Astrocyte (in vitro differentiated cells and primary cell): ENCODE data around the gene CCN5. TPM values are rescaled to one million over a fixed set of nuclear protein-coding genes. Genes with fewer than 3 reads are reported as not detected.

Source experiments
- DNase-seq: peaks from one replicate; pipeline ENCODE4 v3.0.0-alpha.2; 2010; ENCODE audit warnings: low read depth
- FAIRE-seq: peaks from 2 replicates; lab custom pipeline; 2011; peaks lifted over from hg19 to GRCh38; lab: Jason Lieb, UNC
- H2AFZ ChIP-seq: 2 replicates; pipeline ENCODE4 v1.6.0; 2012; ENCODE audit warnings: low read depth, low read length, inconsistent platforms
- H3K27ac ChIP-seq: 2 replicates; pipeline ENCODE4 v1.5.1; 2011; ENCODE audit warnings: low read depth, low read length, inconsistent platforms
- H3K27me3 ChIP-seq: 2 replicates; pipeline ENCODE4 v1.6.0; 2011; ENCODE audit warnings: low read length, inconsistent platforms; ENCODE audit not compliant: insufficient read depth
- H3K36me3 ChIP-seq: 2 replicates; pipeline ENCODE4 v1.5.1; 2011; ENCODE audit warnings: low read length, inconsistent platforms; ENCODE audit not compliant: insufficient read depth
- H3K4me1 ChIP-seq: 2 replicates; pipeline ENCODE4 v1.5.1; 2011; ENCODE audit warnings: low read length, inconsistent platforms; ENCODE audit not compliant: insufficient read depth
- H3K4me2 ChIP-seq: 2 replicates; pipeline ENCODE4 v1.6.0; 2012; ENCODE audit warnings: low read length, inconsistent platforms
- H3K4me3 ChIP-seq: 2 replicates; pipeline ENCODE4 v1.5.1; 2011; ENCODE audit warnings: low read depth, mild to moderate bottlenecking, low read length, inconsistent platforms; ENCODE audit not compliant: insufficient read depth
- H3K79me2 ChIP-seq: 2 replicates; pipeline ENCODE4 v1.6.0; 2012; ENCODE audit warnings: mild to moderate bottlenecking, low read length, inconsistent platforms; ENCODE audit not compliant: insufficient read depth
- H3K9ac ChIP-seq: 2 replicates; pipeline ENCODE4 v1.6.0; 2012; ENCODE audit warnings: mild to moderate bottlenecking, low read length, inconsistent platforms
- H3K9me3 ChIP-seq: 2 replicates; pipeline ENCODE4 v1.5.1; 2012; ENCODE audit warnings: low read depth, mild to moderate bottlenecking, low read length, inconsistent platforms; ENCODE audit not compliant: insufficient read depth
- H4K20me1 ChIP-seq: 2 replicates; pipeline ENCODE4 v1.6.0; 2012; ENCODE audit warnings: low read length, inconsistent platforms; ENCODE audit not compliant: insufficient read depth
- H3K27ac Mint-ChIP-seq: one replicate; pipeline ENCODE4 v1.8.0; 2021; ENCODE audit warnings: mild to moderate bottlenecking, mixed read lengths; ENCODE audit not compliant: unreplicated experiment
- H3K27me3 Mint-ChIP-seq: one replicate; pipeline ENCODE4 v1.8.0; 2021; ENCODE audit warnings: low read depth, mixed read lengths; ENCODE audit not compliant: unreplicated experiment
- H3K36me3 Mint-ChIP-seq: one replicate; pipeline ENCODE4 v1.8.0; 2021; ENCODE audit warnings: low read depth, mixed read lengths; ENCODE audit not compliant: unreplicated experiment
- H3K4me1 Mint-ChIP-seq: one replicate; pipeline ENCODE4 v1.8.0; 2021; ENCODE audit warnings: low read depth, mixed read lengths; ENCODE audit not compliant: unreplicated experiment
- H3K4me3 Mint-ChIP-seq: one replicate; pipeline ENCODE4 v1.8.0; 2021; ENCODE audit warnings: mild to moderate bottlenecking, moderate library complexity, mixed read lengths; ENCODE audit not compliant: unreplicated experiment
- H3K9me3 Mint-ChIP-seq: one replicate; pipeline ENCODE4 v1.8.0; 2021; ENCODE audit warnings: mild to moderate bottlenecking, mixed read lengths; ENCODE audit not compliant: unreplicated experiment
- EZH2 ChIP-seq: IDR thresholded peaks from 2 replicates; pipeline ENCODE4 v1.6.1; 2012; ENCODE audit warnings: mild to moderate bottlenecking, low read length, inconsistent platforms; ENCODE audit not compliant: insufficient read depth
- total RNA-seq: library from RNA; stranded (reverse); gene quantifications from 2 replicates; pipeline ENCODE4 v1.2.1, GENCODE V29; 2021
- TF ChIP-seq, protein P1 (sequence below): IDR thresholded peaks from 2 replicates; pipeline ENCODE4 v1.5.1; 2011; ENCODE audit warnings: low read depth, mild to moderate bottlenecking, inconsistent platforms, low read length, moderate library complexity; ENCODE audit not compliant: insufficient read depth

Gene CCN5
- total RNA-seq, 1 donor from 2014 or later: not detected

DNA sequence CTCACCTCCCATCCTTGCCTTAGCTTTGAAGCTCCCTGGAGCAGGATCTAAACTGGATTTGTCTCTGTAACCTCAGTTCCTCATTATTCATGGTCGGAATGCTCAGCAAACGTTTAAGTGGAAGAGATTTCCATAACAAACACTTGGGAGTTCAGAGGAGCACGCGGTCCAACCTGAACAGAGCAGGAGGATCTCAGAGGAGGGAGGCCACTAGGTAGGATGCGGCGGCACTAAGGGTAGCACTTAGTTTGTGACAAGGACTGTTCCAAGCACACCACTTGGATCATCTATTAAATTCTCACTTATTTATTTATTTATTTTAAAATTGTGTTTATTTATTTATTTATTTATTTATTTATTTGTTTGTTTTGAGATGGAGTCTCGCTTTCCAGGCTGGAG lies 13.3 kb upstream of the CCN5 start:
- TF ChIP-seq EZH2: no peak
- TF ChIP-seq, protein P1, sequence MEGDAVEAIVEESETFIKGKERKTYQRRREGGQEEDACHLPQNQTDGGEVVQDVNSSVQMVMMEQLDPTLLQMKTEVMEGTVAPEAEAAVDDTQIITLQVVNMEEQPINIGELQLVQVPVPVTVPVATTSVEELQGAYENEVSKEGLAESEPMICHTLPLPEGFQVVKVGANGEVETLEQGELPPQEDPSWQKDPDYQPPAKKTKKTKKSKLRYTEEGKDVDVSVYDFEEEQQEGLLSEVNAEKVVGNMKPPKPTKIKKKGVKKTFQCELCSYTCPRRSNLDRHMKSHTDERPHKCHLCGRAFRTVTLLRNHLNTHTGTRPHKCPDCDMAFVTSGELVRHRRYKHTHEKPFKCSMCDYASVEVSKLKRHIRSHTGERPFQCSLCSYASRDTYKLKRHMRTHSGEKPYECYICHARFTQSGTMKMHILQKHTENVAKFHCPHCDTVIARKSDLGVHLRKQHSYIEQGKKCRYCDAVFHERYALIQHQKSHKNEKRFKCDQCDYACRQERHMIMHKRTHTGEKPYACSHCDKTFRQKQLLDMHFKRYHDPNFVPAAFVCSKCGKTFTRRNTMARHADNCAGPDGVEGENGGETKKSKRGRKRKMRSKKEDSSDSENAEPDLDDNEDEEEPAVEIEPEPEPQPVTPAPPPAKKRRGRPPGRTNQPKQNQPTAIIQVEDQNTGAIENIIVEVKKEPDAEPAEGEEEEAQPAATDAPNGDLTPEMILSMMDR: no peak
- Histone ChIP-seq H3K27ac (no peak overlapping the region), H3K9me3 (no peaks in the 10 kb centered on the region), H3K9ac (no peak overlapping the region), H3K36me3 (no peaks in the 10 kb centered on the region), H3K27me3 (peaks cover 21% of the 10 kb centered on the region), H2AFZ (no peak overlapping the region), H3K4me2 (no peak overlapping the region), H4K20me1 (peaks cover 10% of the 10 kb centered on the region), H3K4me3 (no peak overlapping the region), H3K79me2 (no peaks in the 10 kb centered on the region), H3K4me1 (peaks cover 31% of the 10 kb centered on the region)
- DNase-seq (no peak), FAIRE-seq (no peak)
- peaks cover 8% of the 10 kb centered on the region for H3K27me3 Mint-ChIP-seq
- H3K4me3 Mint-ChIP-seq: no peak overlapping the region
- H3K36me3 Mint-ChIP-seq: no peaks in the 10 kb centered on the region
- no peak overlapping the region for H3K27ac Mint-ChIP-seq
- H3K4me1 Mint-ChIP-seq: peaks cover 28% of the 10 kb centered on the region
- no peaks in the 10 kb centered on the region for H3K9me3 Mint-ChIP-seq

DNA sequence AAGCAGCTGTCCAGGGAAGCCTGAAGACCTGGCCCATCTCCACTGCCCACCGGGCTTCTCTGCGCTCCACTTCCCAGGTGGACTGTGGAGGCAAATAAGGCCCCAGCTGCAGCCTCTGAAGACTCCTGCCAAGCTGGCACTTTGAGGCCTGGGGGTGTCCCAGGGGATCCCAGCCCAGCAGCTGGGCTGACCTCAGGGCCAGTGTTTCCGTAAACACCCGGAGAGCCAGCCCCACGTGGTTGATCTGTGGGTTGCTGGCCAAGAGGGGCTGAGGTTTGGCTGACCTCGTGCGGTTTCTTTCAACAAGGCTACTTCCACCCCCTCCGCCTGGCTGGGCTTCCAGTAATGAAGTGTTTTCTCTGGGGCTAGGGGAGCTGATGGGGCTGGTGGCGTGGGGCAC lies 12.4 kb upstream of the CCN5 start:
- Histone ChIP-seq H3K4me3 (no peak overlapping the region), H3K27ac (no peak overlapping the region), H3K9me3 (no peaks in the 10 kb centered on the region), H2AFZ (no peak overlapping the region), H3K9ac (no peak overlapping the region), H3K4me2 (peak overlapping the region; percentile 71), H3K36me3 (no peaks in the 10 kb centered on the region), H3K4me1 (peaks cover 31% of the 10 kb centered on the region), H3K79me2 (no peaks in the 10 kb centered on the region), H3K27me3 (peaks cover 21% of the 10 kb centered on the region), H4K20me1 (peaks cover 10% of the 10 kb centered on the region)
- Mint-ChIP-seq H3K27ac (no peak overlapping the region), H3K4me1 (peaks cover 27% of the 10 kb centered on the region), H3K4me3 (no peak overlapping the region), H3K27me3 (peaks cover 8% of the 10 kb centered on the region), H3K36me3 (no peaks in the 10 kb centered on the region), H3K9me3 (no peaks in the 10 kb centered on the region)
- TF ChIP-seq, protein P1: no peak
- TF ChIP-seq EZH2: no peak
- DNase-seq (peak; percentile 90), FAIRE-seq (no peak)

DNA sequence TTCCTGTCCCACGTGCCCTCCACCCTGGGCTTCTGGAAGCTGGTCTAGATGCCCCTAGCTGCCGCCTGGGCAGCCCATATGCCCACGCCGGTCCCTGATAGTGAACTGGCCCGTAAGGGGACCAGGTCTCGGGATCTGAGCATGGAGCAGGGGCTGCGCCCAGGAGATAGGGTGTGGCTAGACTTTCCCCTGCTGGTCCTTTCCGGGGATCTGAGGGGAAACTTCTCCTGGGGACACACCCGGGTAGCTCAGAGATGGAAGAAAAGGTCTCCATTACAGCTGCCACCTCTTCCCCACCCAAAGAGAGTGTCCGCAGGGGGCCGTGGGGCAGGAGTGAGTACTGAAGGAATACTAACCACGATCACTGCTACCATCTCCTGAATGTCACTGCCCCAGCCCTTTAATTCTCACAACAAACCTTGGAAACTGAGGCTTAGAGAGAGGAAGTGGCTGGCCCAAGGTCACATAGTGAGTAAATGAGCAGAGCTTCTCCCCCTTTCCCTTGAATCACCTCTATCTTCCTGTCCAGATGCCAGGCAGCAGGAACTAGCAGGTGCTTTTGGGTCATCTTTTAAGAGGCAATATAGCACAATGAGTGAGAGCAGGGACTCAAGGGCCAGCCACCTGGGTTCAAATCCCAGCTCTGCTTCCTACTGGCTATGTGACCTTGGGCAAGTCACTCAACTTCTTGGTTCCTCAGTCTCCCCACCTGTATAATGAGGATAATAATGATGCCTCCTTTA lies 11.8 kb upstream of the CCN5 start:
- Histone ChIP-seq H3K9me3 (no peaks in the 10 kb centered on the region), H3K27ac (no peak overlapping the region), H4K20me1 (peaks cover 10% of the 10 kb centered on the region), H3K4me1 (peaks cover 31% of the 10 kb centered on the region), H2AFZ (no peak overlapping the region), H3K4me3 (no peak overlapping the region), H3K27me3 (peaks cover 21% of the 10 kb centered on the region), H3K9ac (no peak overlapping the region), H3K4me2 (peak overlapping the region; percentile 71), H3K79me2 (no peaks in the 10 kb centered on the region), H3K36me3 (no peaks in the 10 kb centered on the region)
- Mint-ChIP-seq H3K4me3 (no peak overlapping the region), H3K36me3 (no peaks in the 10 kb centered on the region), H3K27ac (peak overlapping the region; percentile 9), H3K4me1 (peaks cover 27% of the 10 kb centered on the region), H3K27me3 (peaks cover 8% of the 10 kb centered on the region), H3K9me3 (no peaks in the 10 kb centered on the region)
- no peak for TF ChIP-seq EZH2
- TF ChIP-seq, protein P1: no peak
- DNase-seq: no peak
- FAIRE-seq: no peak
